ENCODE results near the gene GSC.

DNA sequence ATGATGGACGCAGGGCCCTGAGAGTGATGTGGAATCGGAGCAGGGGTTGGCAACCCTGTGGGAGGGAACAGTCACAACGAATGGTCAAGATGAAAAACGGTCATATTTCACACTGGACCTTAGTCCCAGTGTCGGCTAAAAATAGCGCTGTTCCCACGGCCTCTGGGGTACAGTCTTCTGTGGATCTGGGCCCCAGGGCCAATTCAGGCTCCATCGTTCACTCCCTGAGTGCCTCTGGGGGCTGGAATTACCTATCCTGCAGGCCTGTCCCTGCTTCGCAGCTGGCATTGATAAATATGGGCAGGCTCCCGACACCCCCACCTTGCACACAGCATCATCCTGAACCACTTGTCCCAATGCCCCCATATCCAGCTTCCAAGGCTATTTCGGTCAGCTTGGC is 18.6 kb downstream of the GSC start:
- TF ChIP-seq YY1 (IDR thresholded peaks at IDR 0.05; ENCODE audit: insufficient read depth, insufficient read length) (no peak), SUZ12 (IDR thresholded peaks at IDR 0.05; ENCODE audit: extremely low read depth, insufficient read depth, insufficient read length) (no peak), ZNF274 (IDR thresholded peaks at IDR 0.05; ENCODE audit: low read depth, low read length) (no peak)
